ENCODE data around the gene CYBRD1. TPM values are rescaled to one million over a fixed set of nuclear protein-coding genes. Genes with fewer than 3 reads are reported as not detected.

Gene CYBRD1
- total and polyA plus RNA-seq, 8 donors = 72.8 to 116 (median 88.1) TPM

DNA sequence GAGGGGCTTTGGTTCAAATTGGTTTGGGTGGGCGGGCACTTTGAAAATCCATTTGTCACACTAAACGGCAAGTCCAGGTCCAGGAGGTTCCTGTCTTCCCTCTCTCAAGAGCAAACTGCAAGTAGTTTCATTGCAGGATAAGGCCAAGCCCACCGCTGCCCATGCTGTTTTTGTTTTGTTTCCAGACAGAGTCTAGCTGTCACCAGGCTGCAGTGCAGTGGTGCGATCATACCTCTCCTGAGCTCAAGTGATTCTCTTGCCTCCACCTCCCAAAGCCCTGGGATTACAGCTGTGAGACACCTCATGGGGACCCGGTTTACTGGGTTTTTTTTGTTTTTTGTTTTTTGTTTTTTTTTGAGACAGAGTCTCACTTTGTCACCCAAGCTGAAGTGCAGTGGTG, 1.8 kb upstream of the CYBRD1 start:
- ATAC-seq (no peak), DNase-seq (no peak)
- Histone ChIP-seq H3K27me3 (no peaks in the 10 kb centered on the region), H3K36me3 (no peaks in the 10 kb centered on the region), H3K4me1 (peaks cover 0 to 22% of the 10 kb centered on the region in 2 donors), H3K4me3 (no peak overlapping the region), H3K9me3 (no peaks in the 10 kb centered on the region), H3K27ac (no peak overlapping the region)
- intact Hi-C loops (cut with DNase I) = no loop called here
- TF ChIP-seq, protein P1, sequence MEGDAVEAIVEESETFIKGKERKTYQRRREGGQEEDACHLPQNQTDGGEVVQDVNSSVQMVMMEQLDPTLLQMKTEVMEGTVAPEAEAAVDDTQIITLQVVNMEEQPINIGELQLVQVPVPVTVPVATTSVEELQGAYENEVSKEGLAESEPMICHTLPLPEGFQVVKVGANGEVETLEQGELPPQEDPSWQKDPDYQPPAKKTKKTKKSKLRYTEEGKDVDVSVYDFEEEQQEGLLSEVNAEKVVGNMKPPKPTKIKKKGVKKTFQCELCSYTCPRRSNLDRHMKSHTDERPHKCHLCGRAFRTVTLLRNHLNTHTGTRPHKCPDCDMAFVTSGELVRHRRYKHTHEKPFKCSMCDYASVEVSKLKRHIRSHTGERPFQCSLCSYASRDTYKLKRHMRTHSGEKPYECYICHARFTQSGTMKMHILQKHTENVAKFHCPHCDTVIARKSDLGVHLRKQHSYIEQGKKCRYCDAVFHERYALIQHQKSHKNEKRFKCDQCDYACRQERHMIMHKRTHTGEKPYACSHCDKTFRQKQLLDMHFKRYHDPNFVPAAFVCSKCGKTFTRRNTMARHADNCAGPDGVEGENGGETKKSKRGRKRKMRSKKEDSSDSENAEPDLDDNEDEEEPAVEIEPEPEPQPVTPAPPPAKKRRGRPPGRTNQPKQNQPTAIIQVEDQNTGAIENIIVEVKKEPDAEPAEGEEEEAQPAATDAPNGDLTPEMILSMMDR (IDR thresholded peaks at IDR 0.05) = no peak

DNA sequence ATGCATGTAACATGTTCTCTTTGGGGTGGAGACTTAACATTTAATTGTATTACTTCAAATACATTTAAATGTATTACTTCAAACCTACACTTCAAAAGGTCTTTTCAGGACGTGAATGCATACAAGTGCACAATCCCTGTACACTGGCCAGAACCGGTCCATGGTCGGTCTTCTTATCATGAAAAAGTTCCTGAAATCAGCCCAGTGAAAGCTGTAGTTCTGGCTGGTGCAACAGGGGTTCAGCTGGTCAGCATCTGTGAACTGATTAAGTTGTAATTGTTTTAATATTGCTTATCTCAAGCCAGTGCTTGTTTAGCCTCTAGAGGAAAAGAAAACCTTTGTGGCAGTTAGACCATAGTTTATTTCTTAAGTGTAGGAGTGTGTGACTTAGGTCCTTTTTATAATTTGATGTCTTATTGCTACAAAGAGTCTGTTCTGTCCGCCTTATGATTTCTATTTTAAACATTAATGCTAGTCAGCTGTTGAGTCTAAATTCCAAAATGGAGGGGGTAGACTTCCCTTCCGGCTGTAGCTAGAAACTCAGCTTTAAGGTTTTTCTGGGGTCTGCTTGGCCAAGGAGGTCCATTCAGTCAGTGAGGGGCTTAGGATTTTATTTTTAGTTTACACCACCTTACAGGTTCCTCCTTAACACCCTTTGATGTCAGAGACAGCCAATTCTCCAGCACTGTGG, 768 bp upstream of the CYBRD1 start:
- TF ChIP-seq, protein P1 (IDR thresholded peaks at IDR 0.05) = no peak
- Histone ChIP-seq H3K4me3 (peak overlapping the region; percentile 71 to 89), H3K27me3 (no peaks in the 10 kb centered on the region), H3K36me3 (no peaks in the 10 kb centered on the region), H3K9me3 (no peaks in the 10 kb centered on the region), H3K27ac (peak overlapping the region; percentile 86 to 97), H3K4me1 (peaks cover 0 to 22% of the 10 kb centered on the region in 2 donors)
- intact Hi-C loops (cut with DNase I) = no loop called here
- no peak for ATAC-seq
- peak in 2 of 4 donors; percentile 12 for DNase-seq

DNA sequence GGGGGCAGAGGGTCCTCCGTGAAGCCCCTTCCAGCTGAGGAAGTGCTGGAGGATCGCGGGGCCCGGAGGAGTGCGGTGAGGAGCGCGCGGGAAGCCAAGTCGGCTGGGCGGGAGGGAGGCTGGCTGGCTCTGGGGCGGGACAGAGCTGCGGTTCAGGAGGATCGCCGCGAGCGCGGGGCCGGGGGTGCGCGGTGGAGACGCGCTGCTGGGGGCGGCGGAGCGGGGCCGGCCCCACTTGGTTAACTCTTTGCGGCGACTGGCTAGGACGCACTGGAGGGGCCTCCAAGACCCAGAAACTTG, 464 bp downstream of the CYBRD1 start:
- Histone ChIP-seq H3K4me3 (peak overlapping the region; percentile 71 to 89), H3K36me3 (no peaks in the 10 kb centered on the region), H3K9me3 (no peaks in the 10 kb centered on the region), H3K4me1 (peaks cover 2 to 22% of the 10 kb centered on the region in 2 donors), H3K27ac (peak overlapping the region; percentile 86 to 97), H3K27me3 (no peaks in the 10 kb centered on the region)
- ATAC-seq (peak; percentile 45), DNase-seq (peak in 3 of 4 donors; percentile 29 to 86 (median 38))
- TF ChIP-seq, protein P1 (IDR thresholded peaks at IDR 0.05) = no peak
- intact Hi-C loops (cut with DNase I) = no loop called here

DNA sequence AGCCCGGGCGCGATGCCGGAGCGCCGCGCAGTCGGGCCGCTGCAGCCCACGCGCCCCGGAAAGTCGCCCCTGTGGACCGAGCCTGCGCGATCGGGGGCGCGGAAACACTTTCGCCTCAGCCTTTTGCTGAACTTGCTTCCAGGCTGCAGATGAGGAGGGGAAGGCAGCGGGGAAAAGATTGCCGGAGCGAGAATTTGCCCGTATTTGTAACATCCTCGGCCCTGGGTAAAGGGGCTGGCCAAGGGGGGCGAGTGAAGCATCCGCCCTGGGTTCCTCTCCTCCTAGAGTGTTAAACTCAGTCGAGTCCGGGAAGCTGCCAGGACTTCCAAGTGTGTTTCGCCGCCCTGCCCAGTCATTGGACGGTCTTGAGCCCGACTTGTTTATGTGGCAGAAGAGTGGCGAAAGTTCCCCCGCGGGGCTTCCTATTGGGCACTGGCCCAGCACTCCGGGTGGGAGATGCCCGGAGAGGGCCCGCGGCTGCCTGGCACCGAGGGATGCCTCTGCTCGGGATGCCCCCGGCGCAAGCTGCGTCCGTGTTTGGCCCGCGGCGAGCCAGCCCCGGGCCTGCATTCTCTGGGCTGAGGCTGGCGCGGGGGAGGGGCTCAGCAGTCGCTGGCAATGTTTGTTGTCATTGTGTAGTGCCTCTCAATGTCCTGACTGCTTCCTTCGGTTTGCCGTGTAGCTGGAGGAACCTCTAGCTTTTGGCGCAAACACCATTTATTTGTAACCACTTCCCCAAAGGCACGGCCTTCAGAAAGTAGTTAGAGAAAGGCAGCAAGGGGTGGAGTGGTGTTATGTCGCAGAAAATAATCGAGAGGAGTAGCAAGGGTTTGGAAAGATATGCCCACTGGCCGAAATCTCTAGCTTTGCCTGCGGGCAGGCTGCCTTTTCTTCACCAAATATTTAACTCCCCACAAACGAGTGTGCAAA, 1.1 kb downstream of the CYBRD1 start:
- Histone ChIP-seq H3K4me1 (peaks cover 2 to 22% of the 10 kb centered on the region in 2 donors), H3K36me3 (no peaks in the 10 kb centered on the region), H3K27me3 (no peaks in the 10 kb centered on the region), H3K9me3 (no peaks in the 10 kb centered on the region), H3K27ac (peak overlapping the region; percentile 86 to 97), H3K4me3 (peak overlapping the region; percentile 71 to 89)
- TF ChIP-seq, protein P1 (IDR thresholded peaks at IDR 0.05) = no peak
- DNase-seq (peak; percentile 77 to 90 (median 82)), ATAC-seq (peak; percentile 76)
- intact Hi-C loops (cut with DNase I) = no loop called here

DNA sequence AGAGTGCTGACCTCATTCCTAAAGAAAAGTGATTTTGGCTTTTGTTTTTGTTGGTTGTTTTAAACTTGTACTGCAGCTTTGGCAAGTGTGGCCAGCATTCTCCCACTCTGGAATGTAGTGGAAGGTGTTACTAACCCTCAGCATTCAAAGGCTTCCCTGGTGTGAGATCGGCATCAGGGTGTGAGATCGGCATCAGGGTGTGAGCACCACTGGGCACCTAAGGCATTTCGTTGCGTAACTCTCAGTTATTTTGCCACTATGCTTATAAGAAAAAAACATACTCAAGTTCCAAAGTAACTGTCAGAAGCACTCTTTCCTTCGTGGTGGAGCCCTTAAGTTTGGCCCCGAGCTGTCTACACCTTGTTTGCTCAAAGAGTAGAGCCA, 1.7 kb downstream of the CYBRD1 start:
- intact Hi-C loops (cut with DNase I) = no loop called here
- H3K4me3 ChIP-seq = peak overlapping the region; percentile 71 to 89
- DNase-seq (peak in 2 of 4 donors; percentile 37 to 54), ATAC-seq (peak; percentile 62)
- no peaks in the 10 kb centered on the region for H3K36me3 ChIP-seq
- no peaks in the 10 kb centered on the region for H3K27me3 ChIP-seq
- H3K27ac ChIP-seq = peak overlapping the region; percentile 86 to 97
- H3K4me1 ChIP-seq = peaks cover 2 to 22% of the 10 kb centered on the region in 2 donors
- H3K9me3 ChIP-seq = no peaks in the 10 kb centered on the region
- TF ChIP-seq, protein P1 (IDR thresholded peaks at IDR 0.05) = no peak

All from left lung (tissue), 10 donors.